ENCODE results near the gene KRT80. TPM values are rescaled to one million over a fixed set of nuclear protein-coding genes. Genes with fewer than 3 reads are reported as not detected.

KRT80 gene
- polyA plus RNA-seq, 2 of the 4 experiments (the other 2 are of a cell fraction), result 38.3 to 63.1 TPM

DNA sequence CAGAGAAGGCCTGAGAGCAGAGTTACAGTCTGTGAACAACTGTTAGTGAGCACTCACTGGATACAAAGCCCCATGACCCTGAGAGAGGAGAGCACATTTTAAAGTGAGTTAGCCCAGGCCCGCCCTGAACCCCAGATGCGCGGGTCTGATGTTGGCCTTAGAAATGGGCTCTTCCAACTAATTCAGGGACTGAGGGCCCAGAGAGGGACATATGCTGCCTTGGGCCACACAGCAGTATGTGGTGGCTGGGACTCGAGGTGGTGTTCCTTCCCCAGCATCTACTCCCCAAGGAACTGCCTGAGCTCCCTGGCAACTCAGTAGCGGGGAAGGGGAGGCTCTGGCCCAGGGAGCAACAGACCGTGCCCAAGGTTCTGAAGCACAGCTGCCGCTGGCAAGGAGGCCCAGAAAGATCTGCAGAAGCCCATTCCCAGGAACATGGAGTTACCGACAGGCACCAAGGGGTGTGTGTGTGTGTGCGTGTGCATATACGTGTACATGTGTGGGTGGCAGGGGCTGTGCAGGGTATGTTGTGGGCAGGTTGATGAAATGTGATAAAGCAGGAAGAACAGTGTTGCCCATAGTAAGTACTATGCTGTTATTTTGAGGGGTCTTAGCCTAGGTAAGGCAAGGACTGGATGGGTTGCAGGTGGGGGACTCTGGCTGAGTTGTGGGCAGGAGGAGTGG lies 40.5 kb downstream of the KRT80 start:
- POLR2A ChIA-PET, result no interaction called here
- Histone ChIP-seq H3K27ac (peak overlapping the region; percentile 100), H3K9me3 (no peaks in the 10 kb centered on the region), H3K4me1 (peaks cover 94% of the 10 kb centered on the region), H3K4me2 (peak overlapping the region; percentile 97), H3K4me3 (no peak overlapping the region)
- WGBS (ENCODE audit: missing lambda C conversion rate), result 90% methylated on average over 10 of the region's 10 CpGs
- DNase-seq (ENCODE audit: low read depth in 1 of 2, low spot score in 1 of 2) (peak in 1 of 2 experiments; percentile 57), ATAC-seq (no peak), FAIRE-seq (no peak)
- CTCF ChIA-PET, result interaction anchor here (0.8 to 19.3 kb wide), 22 partner anchors 8 to 830 kb away, joined by 3 to 833 read pairs (median 4); no protein-coding TSS in a partner anchor
- TF ChIP-seq RFX5 (IDR thresholded peaks at IDR 0.05) (no peak), FOSL2 (IDR thresholded peaks at IDR 0.05) (no peak), FOSL2 (CRISPR knock-in tag; IDR thresholded peaks at IDR 0.05) (peak; percentile 21; the same call in 1 of the 2 replicates), PBX3 (IDR thresholded peaks at IDR 0.05) (no peak), E2F6 (IDR thresholded peaks at IDR 0.05; ENCODE audit: borderline replicate concordance, low read depth) (no peak), NFE2L2 (conservative IDR thresholded peaks at IDR 0.05; ENCODE audit: low read length) (no peak), ZFP36 (IDR thresholded peaks at IDR 0.05; ENCODE audit: borderline replicate concordance, partially characterized antibody) (peak; percentile 75), RARB (CRISPR knock-in tag; IDR thresholded peaks at IDR 0.05) (0 out of 2 replicates have a peak, but pooled peaks have one; percentile 8), HEYL (CRISPR knock-in tag; IDR thresholded peaks at IDR 0.05) (peak; percentile 71; the same call in 1 of the 2 replicates), CEBPB (IDR thresholded peaks at IDR 0.05) (no peak), PHF8 (IDR thresholded peaks at IDR 0.05; ENCODE audit: borderline replicate concordance, low read depth) (no peak), ATOH8 (CRISPR knock-in tag; IDR thresholded peaks at IDR 0.05; ENCODE audit: low read depth) (no peak), RNF2 (IDR thresholded peaks at IDR 0.05; ENCODE audit: borderline replicate concordance, low read depth) (no peak), USF2 (IDR thresholded peaks at IDR 0.05) (no peak), CHD2 (IDR thresholded peaks at IDR 0.05; ENCODE audit: low read length, partially characterized antibody) (no peak), MAFK (IDR thresholded peaks at IDR 0.05; ENCODE audit: partially characterized antibody) (no peak), NPAS2 (CRISPR knock-in tag; IDR thresholded peaks at IDR 0.05; ENCODE audit: borderline replicate concordance) (no peak), REST (IDR thresholded peaks at IDR 0.05) (no peak), EHF (CRISPR knock-in tag; IDR thresholded peaks at IDR 0.05) (no peak), KDM1A (IDR thresholded peaks at IDR 0.05; ENCODE audit: low read depth) (peak; percentile 72), RCOR1 (IDR thresholded peaks at IDR 0.05; ENCODE audit: low read depth, low read length) (no peak), POLR2A (IDR thresholded peaks at IDR 0.05; ENCODE audit: low read length) (peak; percentile 33)
- TF ChIP-seq, protein P1, sequence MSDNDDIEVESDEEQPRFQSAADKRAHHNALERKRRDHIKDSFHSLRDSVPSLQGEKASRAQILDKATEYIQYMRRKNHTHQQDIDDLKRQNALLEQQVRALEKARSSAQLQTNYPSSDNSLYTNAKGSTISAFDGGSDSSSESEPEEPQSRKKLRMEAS (IDR thresholded peaks at IDR 0.05), result no peak
- TF ChIP-seq, protein P2, sequence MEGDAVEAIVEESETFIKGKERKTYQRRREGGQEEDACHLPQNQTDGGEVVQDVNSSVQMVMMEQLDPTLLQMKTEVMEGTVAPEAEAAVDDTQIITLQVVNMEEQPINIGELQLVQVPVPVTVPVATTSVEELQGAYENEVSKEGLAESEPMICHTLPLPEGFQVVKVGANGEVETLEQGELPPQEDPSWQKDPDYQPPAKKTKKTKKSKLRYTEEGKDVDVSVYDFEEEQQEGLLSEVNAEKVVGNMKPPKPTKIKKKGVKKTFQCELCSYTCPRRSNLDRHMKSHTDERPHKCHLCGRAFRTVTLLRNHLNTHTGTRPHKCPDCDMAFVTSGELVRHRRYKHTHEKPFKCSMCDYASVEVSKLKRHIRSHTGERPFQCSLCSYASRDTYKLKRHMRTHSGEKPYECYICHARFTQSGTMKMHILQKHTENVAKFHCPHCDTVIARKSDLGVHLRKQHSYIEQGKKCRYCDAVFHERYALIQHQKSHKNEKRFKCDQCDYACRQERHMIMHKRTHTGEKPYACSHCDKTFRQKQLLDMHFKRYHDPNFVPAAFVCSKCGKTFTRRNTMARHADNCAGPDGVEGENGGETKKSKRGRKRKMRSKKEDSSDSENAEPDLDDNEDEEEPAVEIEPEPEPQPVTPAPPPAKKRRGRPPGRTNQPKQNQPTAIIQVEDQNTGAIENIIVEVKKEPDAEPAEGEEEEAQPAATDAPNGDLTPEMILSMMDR (IDR thresholded peaks at IDR 0.05), result no peak
- TF ChIP-seq, protein P3, sequence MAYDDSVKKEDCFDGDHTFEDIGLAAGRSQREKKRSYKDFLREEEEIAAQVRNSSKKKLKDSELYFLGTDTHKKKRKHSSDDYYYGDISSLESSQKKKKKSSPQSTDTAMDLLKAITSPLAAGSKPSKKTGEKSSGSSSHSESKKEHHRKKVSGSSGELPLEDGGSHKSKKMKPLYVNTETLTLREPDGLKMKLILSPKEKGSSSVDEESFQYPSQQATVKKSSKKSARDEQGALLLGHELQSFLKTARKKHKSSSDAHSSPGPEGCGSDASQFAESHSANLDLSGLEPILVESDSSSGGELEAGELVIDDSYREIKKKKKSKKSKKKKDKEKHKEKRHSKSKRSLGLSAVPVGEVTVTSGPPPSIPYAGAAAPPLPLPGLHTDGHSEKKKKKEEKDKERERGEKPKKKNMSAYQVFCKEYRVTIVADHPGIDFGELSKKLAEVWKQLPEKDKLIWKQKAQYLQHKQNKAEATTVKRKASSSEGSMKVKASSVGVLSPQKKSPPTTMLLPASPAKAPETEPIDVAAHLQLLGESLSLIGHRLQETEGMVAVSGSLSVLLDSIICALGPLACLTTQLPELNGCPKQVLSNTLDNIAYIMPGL (CRISPR knock-in tag; IDR thresholded peaks at IDR 0.05; ENCODE audit: borderline replicate concordance), result no peak
